Ramos (cell line): ENCODE measurements around the gene MYOZ3.

Source experiments
- in situ Hi-C: fragments of 300-500 bp; cut with MboI; formaldehyde crosslinking; loops from one replicate; pipeline ENCODE4 v1.14.3; 2022; ENCODE audit warnings: low sequenced_read_pairs; ENCODE audit not compliant: unreplicated experiment

The MYOZ3 gene

GRCh38 chr5:150653762-150654556 lies 7.1 kb upstream of the MYOZ3 start:
- in situ Hi-C loops: loop anchor here (5.0 to 10.0 kb wide), 2 partner anchors 92 to 189 kb away; no protein-coding TSS in a partner anchor

GRCh38 chr5:150655221-150655620 lies 5.8 kb upstream of the MYOZ3 start:
- in situ Hi-C loops: loop anchor here (10.0 kb wide), 1 partner anchor 190 kb away; no protein-coding TSS in a partner anchor

- in situ Hi-C loops: loop anchor here (10.0 kb wide), 1 partner anchor 192 kb away; no protein-coding TSS in a partner anchor
These were observed 4.6 kb upstream of the MYOZ3 start for GRCh38 chr5:150656191-150657132.

- in situ Hi-C loops: loop anchor here (10.0 kb wide), 1 partner anchor 193 kb away; no protein-coding TSS in a partner anchor
These were observed 2.9 kb upstream of the MYOZ3 start for GRCh38 chr5:150658121-150658520.

GRCh38 chr5:150658699-150659265 lies 2.3 kb upstream of the MYOZ3 start:
- in situ Hi-C loops: loop anchor here (10.0 kb wide), 1 partner anchor 194 kb away; no protein-coding TSS in a partner anchor

GRCh38 chr5:150659360-150660107 lies 1.5 kb upstream of the MYOZ3 start:
- in situ Hi-C loops: loop anchor here (10.0 kb wide), 1 partner anchor 195 kb away; no protein-coding TSS in a partner anchor

- in situ Hi-C loops: no loop called here
These were observed 781 bp upstream of the MYOZ3 start for GRCh38 chr5:150660108-150660831.

- in situ Hi-C loops: no loop called here
These were observed 958 bp downstream of the MYOZ3 start for GRCh38 chr5:150661821-150662596.

- in situ Hi-C loops: no loop called here
These were observed 1.9 kb downstream of the MYOZ3 start for GRCh38 chr5:150662731-150663516.

GRCh38 chr5:150663936-150664335 lies 2.9 kb downstream of the MYOZ3 start:
- in situ Hi-C loops: no loop called here

GRCh38 chr5:150665044-150665443 lies 4.0 kb downstream of the MYOZ3 start:
- in situ Hi-C loops: no loop called here

- in situ Hi-C loops: no loop called here
These were observed 9.4 kb downstream of the MYOZ3 start for GRCh38 chr5:150670275-150670947.

GRCh38 chr5:150670948-150671310 lies 9.9 kb downstream of the MYOZ3 start:
- in situ Hi-C loops: no loop called here

GRCh38 chr5:150671509-150672236 lies 10.6 kb downstream of the MYOZ3 start:
- in situ Hi-C loops: no loop called here

GRCh38 chr5:150672237-150672883 lies 11.3 kb downstream of the MYOZ3 start:
- in situ Hi-C loops: no loop called here

- in situ Hi-C loops: no loop called here
These were observed 11.8 kb downstream of the MYOZ3 start for GRCh38 chr5:150672884-150673275.
